Activated CD4-positive, alpha-beta T cell treated with anti-CD3 and anti-CD28 coated beads, Interleukin-2, amount 50 U/mL, for 24 hours (primary cell): ENCODE results near the gene LYVE1.
A peak's percentile ranks its signal among the peaks of the same experiment; 100 is the strongest.

Experiments
- DNase-seq, 2 donors: peaks; one replicate each; pipeline ENCODE4 v3.0.0-alpha.2; 2020; ENCODE audit warnings: low read depth in 1 of 2, low spot score in 1 of 2

Gene LYVE1

DNA sequence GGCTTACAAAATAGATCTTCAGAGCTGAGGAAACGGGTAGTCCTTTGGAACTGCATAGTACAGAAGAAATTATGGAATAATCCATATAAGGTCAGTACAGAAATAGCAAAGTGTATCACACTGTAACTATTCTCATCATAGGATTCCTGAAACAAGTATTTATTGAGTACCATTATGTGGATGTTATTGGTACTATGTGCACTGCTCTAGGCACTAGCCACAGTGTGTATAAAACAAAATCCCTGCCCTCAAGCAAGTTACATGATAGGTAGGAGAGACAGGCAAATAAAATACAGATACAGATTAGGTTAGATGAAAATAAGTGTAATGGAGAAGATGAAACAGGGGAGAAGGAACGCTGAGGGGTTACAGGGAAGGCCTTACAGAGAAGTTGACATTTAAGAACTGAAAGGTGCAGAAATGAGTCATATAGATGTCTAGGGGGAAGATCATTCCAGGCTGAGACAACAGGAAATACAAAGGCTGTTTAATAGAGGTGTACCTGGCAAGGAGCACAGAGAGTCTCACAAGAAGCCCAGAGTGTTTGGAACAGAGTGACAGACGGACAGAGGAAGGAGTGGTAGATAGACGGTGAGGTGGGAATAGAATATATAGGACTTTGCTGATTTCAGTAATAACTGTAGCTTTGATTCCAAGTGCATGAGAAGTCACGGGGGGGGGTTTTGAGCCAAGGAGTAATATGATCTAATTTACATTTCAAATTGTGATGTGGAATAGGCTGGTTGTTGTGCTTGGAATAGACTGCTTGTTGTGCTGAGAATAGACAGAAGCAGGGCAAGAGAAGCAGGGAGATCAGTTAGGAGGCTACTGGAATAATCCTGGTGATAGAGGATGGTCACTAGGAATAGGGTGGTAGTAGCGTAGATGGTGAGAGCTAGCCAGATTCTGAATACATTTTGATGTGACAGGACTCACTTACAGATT lies 41.2 kb downstream of the LYVE1 start:
- DNase-seq = peak in 1 of 2 donors; percentile 7

- DNase-seq = no peak
Observed at GRCh38 chr11:10524471-10524870, 44.0 kb downstream of the LYVE1 start.

DNA sequence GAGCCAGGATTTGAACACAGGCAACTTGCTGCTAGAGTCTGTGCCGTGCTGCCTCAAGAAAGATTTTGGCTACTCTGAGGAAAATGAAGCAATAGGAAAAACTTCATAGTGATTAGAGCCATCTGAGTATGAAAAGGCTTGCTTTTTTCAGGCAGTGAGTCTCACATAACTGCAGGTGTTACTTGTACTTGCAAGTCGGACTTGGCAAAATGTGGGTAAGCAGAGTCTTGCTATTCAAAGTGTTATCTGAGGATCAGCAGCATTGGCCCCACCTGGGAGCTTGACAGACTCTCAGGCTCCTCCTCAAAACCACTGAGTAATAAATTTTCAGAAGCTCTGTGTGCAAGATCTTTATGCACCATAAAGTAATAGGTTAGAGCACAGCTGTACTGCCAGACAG lies 45.5 kb downstream of the LYVE1 start:
- DNase-seq = no peak

GRCh38 chr11:10522276-10522675 lies 46.2 kb downstream of the LYVE1 start:
- no peak for DNase-seq

- no peak for DNase-seq
Observed at GRCh38 chr11:10520562-10520961, 47.9 kb downstream of the LYVE1 start.

DNA sequence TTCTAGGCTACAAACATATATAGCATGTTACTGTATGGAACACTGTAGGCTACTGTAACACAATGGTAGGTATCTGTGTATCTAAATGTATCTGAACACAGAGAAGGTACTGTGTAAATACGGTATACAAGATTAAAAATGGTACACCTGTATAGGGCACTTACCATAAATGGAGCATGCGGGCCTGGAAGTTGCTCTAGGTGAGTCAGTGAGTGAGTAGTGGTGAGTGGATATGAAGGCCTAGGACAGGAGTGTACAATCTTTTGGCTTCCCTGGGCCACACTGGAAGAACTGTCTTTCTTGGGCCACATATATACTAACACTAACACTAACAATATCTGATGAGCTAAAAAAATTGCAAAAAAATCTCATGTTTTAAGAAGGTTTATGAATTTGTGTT lies 48.8 kb downstream of the LYVE1 start:
- no peak for DNase-seq

- DNase-seq = no peak
Observed at GRCh38 chr11:10518891-10519290, 49.6 kb downstream of the LYVE1 start.

GRCh38 chr11:10518123-10518522 lies 50.3 kb downstream of the LYVE1 start:
- no peak for DNase-seq

DNA sequence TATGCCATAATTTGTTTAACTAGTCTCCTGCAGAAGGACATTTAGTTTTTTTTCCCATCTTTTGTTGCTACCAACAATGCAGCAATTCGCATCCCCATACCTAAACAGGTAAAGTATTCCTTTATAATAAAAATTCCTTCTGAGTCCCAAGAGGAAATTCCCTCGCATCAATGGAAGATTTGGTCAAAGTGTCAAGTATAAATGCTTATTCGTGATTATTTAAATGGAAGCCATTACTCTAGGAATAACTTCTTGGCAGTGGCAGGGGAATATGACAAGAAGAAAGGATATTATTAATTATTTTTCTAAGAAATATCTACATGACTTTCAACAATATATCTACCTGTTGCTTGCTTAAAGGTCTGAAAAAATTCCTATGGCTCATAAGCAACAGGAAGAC lies 53.0 kb downstream of the LYVE1 start:
- DNase-seq = no peak

DNA sequence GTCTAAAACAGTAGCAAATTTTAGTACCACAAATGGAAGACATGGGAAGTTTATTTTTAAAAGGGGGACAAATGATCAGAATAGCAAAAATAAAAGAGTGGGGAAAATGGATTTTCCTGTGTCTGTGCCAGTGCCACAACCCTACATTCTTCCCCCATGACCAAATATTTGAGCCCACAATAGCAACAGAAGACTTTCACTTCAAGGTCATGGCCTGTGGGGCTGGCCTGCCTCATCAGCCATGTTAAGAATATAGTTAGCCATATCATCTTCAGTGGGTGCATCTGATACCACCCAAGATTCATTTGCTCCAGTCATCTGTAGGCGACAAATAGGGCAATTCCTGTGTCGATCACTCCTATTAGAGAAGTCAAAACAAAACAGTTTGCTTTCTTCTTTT lies 53.8 kb downstream of the LYVE1 start:
- no peak for DNase-seq

DNA sequence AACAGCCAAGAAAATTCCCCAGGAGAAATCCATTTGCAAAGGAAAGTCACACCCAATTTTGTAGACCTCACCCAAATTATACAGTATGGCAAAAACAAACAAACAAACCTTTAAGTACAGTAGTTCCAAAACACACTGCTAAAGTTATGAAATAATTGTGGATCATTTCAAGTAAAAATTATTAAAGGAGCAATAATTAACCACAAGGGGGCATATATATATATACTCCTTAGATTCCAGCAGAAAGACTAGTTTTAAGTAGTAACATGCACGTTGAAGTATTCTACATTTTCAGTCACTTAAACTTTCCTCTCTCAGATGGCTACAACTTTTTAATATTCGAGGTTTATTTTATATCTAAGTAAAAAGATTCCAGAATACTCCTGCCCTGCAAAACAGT lies 54.3 kb downstream of the LYVE1 start:
- no peak for DNase-seq

GRCh38 chr11:10511181-10511621 lies 57.3 kb downstream of the LYVE1 start:
- DNase-seq = no peak
